Lower leg skin (tissue), 3 donors: ENCODE measurements around the gene FCMR.

ENCODE experiments used
- POLR2A ChIP-seq, 2 donors: fragments of 450-650 bp; IDR thresholded peaks; one replicate each; pipeline ENCODE4 v1.6.1; 2016 to 2017; ENCODE audit warnings: antibody characterized with exemption in 2 of 2, mild to moderate bottlenecking in 1 of 2, moderate library complexity in 1 of 2
- TF ChIP-seq, protein P1 (sequence below), 3 donors: fragments of 450-650 bp; IDR thresholded peaks; one replicate each; pipeline ENCODE4 v1.5.1; 2016; ENCODE audit warnings: antibody characterized with exemption in 3 of 3, mild to moderate bottlenecking in 3 of 3, moderate library complexity in 2 of 3

DNA sequence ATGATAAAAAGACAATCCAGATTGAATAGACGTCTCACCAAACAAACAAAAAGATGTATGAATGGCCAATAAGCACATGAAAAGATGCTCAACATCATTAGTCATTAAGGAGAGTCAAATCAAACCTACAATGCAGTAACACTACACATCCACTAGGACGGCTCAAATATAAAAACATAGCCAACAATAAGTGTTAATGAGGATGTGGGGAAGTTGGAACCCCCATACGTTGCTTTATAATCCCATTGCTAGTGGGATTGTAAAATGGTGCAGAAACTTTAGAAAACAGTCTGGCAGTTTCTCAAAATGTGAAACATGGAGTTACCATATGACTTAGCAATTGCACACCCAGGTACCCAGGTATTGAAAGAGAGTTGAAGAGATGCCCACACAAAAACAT, 39.2 kb downstream of the FCMR start:
- TF ChIP-seq POLR2A (IDR thresholded peaks at IDR 0.05), result no peak
- TF ChIP-seq, protein P1, sequence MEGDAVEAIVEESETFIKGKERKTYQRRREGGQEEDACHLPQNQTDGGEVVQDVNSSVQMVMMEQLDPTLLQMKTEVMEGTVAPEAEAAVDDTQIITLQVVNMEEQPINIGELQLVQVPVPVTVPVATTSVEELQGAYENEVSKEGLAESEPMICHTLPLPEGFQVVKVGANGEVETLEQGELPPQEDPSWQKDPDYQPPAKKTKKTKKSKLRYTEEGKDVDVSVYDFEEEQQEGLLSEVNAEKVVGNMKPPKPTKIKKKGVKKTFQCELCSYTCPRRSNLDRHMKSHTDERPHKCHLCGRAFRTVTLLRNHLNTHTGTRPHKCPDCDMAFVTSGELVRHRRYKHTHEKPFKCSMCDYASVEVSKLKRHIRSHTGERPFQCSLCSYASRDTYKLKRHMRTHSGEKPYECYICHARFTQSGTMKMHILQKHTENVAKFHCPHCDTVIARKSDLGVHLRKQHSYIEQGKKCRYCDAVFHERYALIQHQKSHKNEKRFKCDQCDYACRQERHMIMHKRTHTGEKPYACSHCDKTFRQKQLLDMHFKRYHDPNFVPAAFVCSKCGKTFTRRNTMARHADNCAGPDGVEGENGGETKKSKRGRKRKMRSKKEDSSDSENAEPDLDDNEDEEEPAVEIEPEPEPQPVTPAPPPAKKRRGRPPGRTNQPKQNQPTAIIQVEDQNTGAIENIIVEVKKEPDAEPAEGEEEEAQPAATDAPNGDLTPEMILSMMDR (IDR thresholded peaks at IDR 0.05), result no peak
